Lower leg skin (tissue), 3 donors: ENCODE measurements around the gene NAA20.

ENCODE experiments used
- POLR2A ChIP-seq, 2 donors: fragments of 450-650 bp; IDR thresholded peaks; one replicate each; pipeline ENCODE4 v1.6.1; 2016 to 2017; ENCODE audit warnings: antibody characterized with exemption in 2 of 2, mild to moderate bottlenecking in 1 of 2, moderate library complexity in 1 of 2
- TF ChIP-seq, protein P1 (sequence below), 3 donors: fragments of 450-650 bp; IDR thresholded peaks; one replicate each; pipeline ENCODE4 v1.5.1; 2016; ENCODE audit warnings: antibody characterized with exemption in 3 of 3, mild to moderate bottlenecking in 3 of 3, moderate library complexity in 2 of 3

DNA sequence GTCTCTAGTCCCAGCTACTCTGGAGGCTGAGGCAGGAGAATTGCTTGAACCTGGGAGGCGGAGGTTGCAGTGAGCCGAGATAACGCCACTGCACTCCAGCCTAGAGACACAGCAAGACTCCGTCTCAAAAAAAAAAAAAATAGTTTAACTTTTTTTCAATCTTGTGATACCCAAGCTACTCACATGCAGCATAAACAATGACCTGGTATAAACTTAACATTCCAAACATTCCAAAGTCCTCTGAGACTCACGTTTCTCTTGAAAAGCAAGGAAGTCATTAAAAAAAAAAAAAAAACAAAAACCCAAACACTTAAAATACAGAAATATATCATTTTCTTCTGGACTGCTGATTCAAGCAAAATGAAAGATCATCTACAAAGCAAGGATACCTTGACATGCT is 20.8 kb downstream of the NAA20 start:
- TF ChIP-seq, protein P1, sequence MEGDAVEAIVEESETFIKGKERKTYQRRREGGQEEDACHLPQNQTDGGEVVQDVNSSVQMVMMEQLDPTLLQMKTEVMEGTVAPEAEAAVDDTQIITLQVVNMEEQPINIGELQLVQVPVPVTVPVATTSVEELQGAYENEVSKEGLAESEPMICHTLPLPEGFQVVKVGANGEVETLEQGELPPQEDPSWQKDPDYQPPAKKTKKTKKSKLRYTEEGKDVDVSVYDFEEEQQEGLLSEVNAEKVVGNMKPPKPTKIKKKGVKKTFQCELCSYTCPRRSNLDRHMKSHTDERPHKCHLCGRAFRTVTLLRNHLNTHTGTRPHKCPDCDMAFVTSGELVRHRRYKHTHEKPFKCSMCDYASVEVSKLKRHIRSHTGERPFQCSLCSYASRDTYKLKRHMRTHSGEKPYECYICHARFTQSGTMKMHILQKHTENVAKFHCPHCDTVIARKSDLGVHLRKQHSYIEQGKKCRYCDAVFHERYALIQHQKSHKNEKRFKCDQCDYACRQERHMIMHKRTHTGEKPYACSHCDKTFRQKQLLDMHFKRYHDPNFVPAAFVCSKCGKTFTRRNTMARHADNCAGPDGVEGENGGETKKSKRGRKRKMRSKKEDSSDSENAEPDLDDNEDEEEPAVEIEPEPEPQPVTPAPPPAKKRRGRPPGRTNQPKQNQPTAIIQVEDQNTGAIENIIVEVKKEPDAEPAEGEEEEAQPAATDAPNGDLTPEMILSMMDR (IDR thresholded peaks at IDR 0.05) = no peak
- no peak for TF ChIP-seq POLR2A (IDR thresholded peaks at IDR 0.05)
